Coronary artery (tissue), 2 donors: ENCODE data around the gene EFNA5.
A peak's percentile ranks its signal among the peaks of the same experiment; 100 is the strongest.

Experiments used
- DNase-seq: peaks from one replicate; pipeline ENCODE4 v3.0.0-alpha.2; 2017; ENCODE audit warnings: low spot score
- H3K27ac ChIP-seq, 2 donors: fragments of 200-600 bp; sonication (generic); one replicate each; pipeline ENCODE4 v1.5.1; 2016 to 2019
- H3K4me3 ChIP-seq: fragments of 200-600 bp; sonication (generic); 2 replicates; pipeline ENCODE4 v1.5.1; 2016; ENCODE audit warnings: mild to moderate bottlenecking, moderate library complexity
- CTCF ChIP-seq: fragments of 200-600 bp; sonication (generic); IDR thresholded peaks from one replicate; pipeline ENCODE4 v1.5.1; 2019; ENCODE audit warnings: antibody characterized with exemption

EFNA5 gene

GRCh38 chr5:107551088-107551487 lies 119.6 kb downstream of the EFNA5 start:
- H3K4me3 ChIP-seq, result no peak overlapping the region
- DNase-seq, result no peak
- no peak overlapping the region for H3K27ac ChIP-seq
- TF ChIP-seq CTCF, result no peak

DNA sequence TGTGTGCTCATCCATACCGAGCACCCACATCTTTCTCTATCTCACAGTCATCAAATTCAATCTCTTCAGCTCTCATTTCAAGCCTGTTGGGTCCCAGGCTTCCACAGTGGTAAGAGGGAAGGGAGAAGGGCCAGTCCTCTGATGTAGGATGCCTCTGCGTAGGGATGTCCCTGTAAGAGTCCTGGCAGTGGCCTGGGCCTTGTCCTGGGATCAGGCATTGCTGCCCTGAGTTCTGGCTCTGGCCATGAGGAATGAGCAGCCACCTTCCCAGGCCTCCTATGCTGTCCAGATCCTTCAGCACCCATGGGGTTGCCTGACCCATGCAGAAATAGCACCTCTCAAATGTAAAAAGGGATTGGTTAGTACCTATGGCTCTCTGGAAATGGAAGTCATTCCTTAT lies 121.2 kb downstream of the EFNA5 start:
- Histone ChIP-seq H3K27ac (no peak overlapping the region), H3K4me3 (no peak overlapping the region)
- TF ChIP-seq CTCF, result no peak
- DNase-seq, result no peak

DNA sequence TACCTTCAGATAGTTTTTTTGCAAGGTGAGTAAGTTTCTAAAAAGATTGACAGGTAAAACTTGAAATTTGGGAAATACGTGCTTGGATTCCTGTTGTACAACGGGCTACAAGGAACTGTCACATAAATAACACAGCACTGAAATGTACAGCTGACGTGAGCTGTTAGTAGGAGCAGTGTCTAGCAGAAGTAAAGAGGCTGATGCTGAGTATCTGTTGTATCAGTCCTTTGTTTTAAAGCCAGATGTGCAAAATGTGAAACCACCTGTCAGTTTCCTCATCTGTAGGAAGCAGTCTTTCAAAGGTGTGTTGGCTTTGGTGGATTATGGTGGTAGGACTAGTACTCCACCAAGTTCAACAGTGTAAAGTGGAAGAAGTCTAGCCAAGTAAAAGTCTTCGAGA lies 122.3 kb downstream of the EFNA5 start:
- no peak for TF ChIP-seq CTCF

GRCh38 chr5:107546719-107547118 lies 124.0 kb downstream of the EFNA5 start:
- Histone ChIP-seq H3K27ac (no peak overlapping the region), H3K4me3 (no peak overlapping the region)

More for the DNA sequence above, 122.3 kb downstream of the EFNA5 start:
- Histone ChIP-seq H3K27ac (no peak overlapping the region), H3K4me3 (no peak overlapping the region)
- DNase-seq, result no peak

DNA sequence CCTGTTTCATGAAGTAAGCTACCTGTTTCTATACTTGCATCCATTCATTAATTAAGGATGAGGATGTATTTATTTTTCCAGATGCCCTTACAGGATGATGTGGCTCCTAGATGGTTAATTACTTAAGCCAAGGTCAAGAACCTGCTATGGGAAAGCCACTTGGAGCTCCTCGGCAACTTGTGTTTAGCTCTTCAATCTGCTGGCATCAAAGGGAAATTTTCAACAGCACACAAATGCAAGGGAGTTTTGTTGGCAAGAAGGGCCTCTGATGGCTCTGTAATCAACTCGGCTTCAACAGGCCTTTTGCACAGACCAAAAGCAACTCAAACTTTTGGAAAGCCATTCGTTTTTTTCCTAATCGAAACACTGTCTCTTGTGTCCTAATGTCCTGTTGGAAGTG lies 125.3 kb downstream of the EFNA5 start:
- H3K27ac ChIP-seq, result no peak overlapping the region
- H3K4me3 ChIP-seq, result no peak overlapping the region
- TF ChIP-seq CTCF, result no peak
- no peak for DNase-seq

More at GRCh38 chr5:107546719-107547118, 124.0 kb downstream of the EFNA5 start:
- DNase-seq, result no peak
- TF ChIP-seq CTCF, result no peak

GRCh38 chr5:107544967-107545366 lies 125.8 kb downstream of the EFNA5 start:
- DNase-seq, result no peak
- Histone ChIP-seq H3K4me3 (no peak overlapping the region), H3K27ac (peak overlapping the region in 1 of 2 donors; percentile 35)
- no peak for TF ChIP-seq CTCF

DNA sequence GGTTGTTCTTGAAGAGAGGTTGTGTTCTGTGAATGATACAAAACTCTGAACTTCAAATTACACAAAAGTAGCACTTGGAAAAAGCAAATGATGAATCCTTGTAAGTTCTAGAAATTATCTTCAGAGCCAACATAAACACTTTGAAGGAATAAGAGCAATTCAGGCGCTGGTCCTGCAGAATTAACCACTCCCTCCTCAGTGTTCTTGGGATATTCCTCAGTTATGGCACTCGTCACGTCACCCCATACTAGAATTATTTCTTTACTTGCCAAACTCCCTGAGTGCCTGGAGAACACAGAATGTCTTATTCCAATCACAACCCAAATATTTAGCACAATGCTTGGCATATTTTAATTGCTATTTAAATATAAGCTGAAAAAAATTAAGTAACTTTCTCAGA lies 126.3 kb downstream of the EFNA5 start:
- no peak overlapping the region for H3K27ac ChIP-seq
- TF ChIP-seq CTCF, result no peak
- DNase-seq, result no peak
- H3K4me3 ChIP-seq, result no peak overlapping the region
